GM13976 (cell line): ENCODE measurements around the gene MRPS23.

Source experiments
- DNase-seq: peaks from one replicate; pipeline ENCODE4 v3.0.0; 2012; ENCODE audit warnings: low spot score
- in situ Hi-C: fragments of 300-500 bp; cut with MboI; formaldehyde crosslinking; loops from one replicate; pipeline ENCODE4 v1.12.0; 2022; ENCODE audit warnings: low sequenced_read_pairs, mixed read lengths, inconsistent platforms; ENCODE audit not compliant: unreplicated experiment
- TF ChIP-seq, protein P1 (sequence below): IDR thresholded peaks from 2 replicates; pipeline ENCODE4 v1.5.1; 2012; ENCODE audit warnings: borderline replicate concordance, mild to moderate bottlenecking; ENCODE audit not compliant: insufficient read depth; ENCODE audit errors: extremely low read depth, missing control alignments, control extremely low read depth

The MRPS23 gene

GRCh38 chr17:57810721-57811637 lies 38.9 kb downstream of the MRPS23 start:
- TF ChIP-seq, protein P1, sequence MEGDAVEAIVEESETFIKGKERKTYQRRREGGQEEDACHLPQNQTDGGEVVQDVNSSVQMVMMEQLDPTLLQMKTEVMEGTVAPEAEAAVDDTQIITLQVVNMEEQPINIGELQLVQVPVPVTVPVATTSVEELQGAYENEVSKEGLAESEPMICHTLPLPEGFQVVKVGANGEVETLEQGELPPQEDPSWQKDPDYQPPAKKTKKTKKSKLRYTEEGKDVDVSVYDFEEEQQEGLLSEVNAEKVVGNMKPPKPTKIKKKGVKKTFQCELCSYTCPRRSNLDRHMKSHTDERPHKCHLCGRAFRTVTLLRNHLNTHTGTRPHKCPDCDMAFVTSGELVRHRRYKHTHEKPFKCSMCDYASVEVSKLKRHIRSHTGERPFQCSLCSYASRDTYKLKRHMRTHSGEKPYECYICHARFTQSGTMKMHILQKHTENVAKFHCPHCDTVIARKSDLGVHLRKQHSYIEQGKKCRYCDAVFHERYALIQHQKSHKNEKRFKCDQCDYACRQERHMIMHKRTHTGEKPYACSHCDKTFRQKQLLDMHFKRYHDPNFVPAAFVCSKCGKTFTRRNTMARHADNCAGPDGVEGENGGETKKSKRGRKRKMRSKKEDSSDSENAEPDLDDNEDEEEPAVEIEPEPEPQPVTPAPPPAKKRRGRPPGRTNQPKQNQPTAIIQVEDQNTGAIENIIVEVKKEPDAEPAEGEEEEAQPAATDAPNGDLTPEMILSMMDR, result no peak
- no peak for DNase-seq
- in situ Hi-C loops, result no loop called here

DNA sequence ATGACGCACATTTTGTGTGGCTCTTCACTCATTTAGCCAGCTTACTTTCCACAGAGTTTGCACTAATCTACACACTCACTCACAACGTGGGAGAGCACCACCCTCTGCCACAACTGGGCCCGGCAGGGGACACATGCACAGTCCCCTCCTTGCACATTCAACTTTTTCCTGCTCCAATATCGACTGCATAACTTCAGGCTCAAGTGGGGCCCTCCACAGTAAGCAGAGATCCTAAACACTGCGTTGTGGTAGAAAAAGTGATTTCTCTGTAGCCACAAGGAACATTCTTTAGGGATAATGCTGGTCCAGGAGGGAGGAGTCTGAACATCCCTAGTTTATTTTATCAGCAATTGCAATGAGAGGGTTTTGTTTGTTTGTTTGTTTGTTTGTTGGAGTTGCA lies 40.0 kb downstream of the MRPS23 start:
- in situ Hi-C loops, result no loop called here

GRCh38 chr17:57808882-57809281 lies 41.0 kb downstream of the MRPS23 start:
- no peak for DNase-seq
- TF ChIP-seq, protein P1, result no peak
- in situ Hi-C loops, result no loop called here

More for the DNA sequence above, 40.0 kb downstream of the MRPS23 start:
- TF ChIP-seq, protein P1, result no peak
- no peak for DNase-seq

- TF ChIP-seq, protein P1, result no peak
- in situ Hi-C loops, result no loop called here
- no peak for DNase-seq
Measured at GRCh38 chr17:57806167-57806830, 43.5 kb downstream of the MRPS23 start.

GRCh38 chr17:57803021-57803420 lies 46.8 kb downstream of the MRPS23 start:
- in situ Hi-C loops, result no loop called here
- TF ChIP-seq, protein P1, result no peak
- no peak for DNase-seq

DNA sequence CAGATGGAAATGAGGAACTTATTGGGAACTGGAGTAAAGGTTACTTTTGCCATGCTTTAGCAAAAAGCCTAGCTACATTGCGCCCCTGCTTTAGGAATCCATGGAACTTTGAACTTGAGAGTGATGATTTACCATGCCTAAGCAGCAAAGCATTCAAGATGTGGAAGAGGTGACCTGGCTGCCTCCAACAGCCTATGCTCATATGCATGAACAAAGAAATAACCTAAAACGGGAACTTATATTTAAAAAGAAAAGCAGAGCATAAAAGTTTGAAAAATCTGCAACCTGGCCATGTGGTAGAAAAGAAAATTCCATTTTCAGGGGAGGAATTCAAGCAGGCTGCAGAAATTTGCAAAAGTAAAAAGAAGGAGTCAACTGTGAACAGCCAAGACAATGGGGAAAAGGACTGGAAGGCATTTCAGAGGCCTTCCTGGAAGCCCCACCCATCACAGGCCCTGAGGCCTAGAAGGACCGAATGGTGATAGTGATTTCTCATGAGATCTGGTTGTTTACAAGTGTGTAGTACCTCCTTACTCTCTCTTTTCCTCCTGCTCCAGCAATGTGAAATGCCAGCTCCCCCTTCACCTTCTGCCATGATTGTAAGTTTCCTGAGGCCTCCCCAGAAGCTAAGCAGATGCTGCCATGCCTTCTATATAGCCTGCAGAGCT lies 48.7 kb downstream of the MRPS23 start:
- DNase-seq, result no peak
- TF ChIP-seq, protein P1, result no peak
- in situ Hi-C loops, result no loop called here
